Stimulated activated CD8-positive, alpha-beta memory T cell treated with anti-CD3 and anti-CD28 coated beads, Interleukin-2, amount 100 ng/mL, for 48 hours (primary cell): ENCODE measurements around the gene TELO2.

Experiments used
- DNase-seq, 2 donors: peaks; one replicate each; pipeline ENCODE4 v3.0.0-alpha.2; 2020; ENCODE audit warnings: low read depth in 2 of 2

Gene TELO2

GRCh38 chr16:1553946-1554825 lies 61.0 kb downstream of the TELO2 start:
- no peak for DNase-seq

- no peak for DNase-seq
Observed at GRCh38 chr16:1554826-1555445, 61.8 kb downstream of the TELO2 start.

- DNase-seq, result no peak
Observed at GRCh38 chr16:1556254-1556653, 63.1 kb downstream of the TELO2 start.

- DNase-seq, result no peak
Observed at GRCh38 chr16:1557074-1557473, 63.9 kb downstream of the TELO2 start.

GRCh38 chr16:1557576-1557975 lies 64.4 kb downstream of the TELO2 start:
- DNase-seq, result no peak

- DNase-seq, result no peak
Observed at GRCh38 chr16:1559446-1559975, 66.4 kb downstream of the TELO2 start.
